OCI-LY3 (cell line): ENCODE data around the gene ALKAL2.

Experiments
- H2AFZ ChIP-seq: fragments of 200-600, 300-600 bp; shearing (Covaris generic); 2 replicates; pipeline ENCODE4 v1.6.0; 2014; ENCODE audit warnings: antibody characterized with exemption, low read depth, low read length
- H3K27ac ChIP-seq: fragments of 200-600, 300-600 bp; sonication (generic); 2 replicates; pipeline ENCODE4 v1.5.1; 2014; ENCODE audit warnings: mild to moderate bottlenecking, low read length, moderate library complexity, mixed read lengths
- H3K27me3 ChIP-seq: fragments of 200-600, 300-600 bp; sonication (generic); 2 replicates; pipeline ENCODE4 v1.6.1; 2014; ENCODE audit warnings: low read depth, low read length, mixed read lengths
- H3K36me3 ChIP-seq: fragments of 200-600, 300-600 bp; sonication (generic); replicated peaks from 2 replicates; pipeline ENCODE3; 2014; ENCODE audit warnings: low read depth, low read length, mixed read lengths
- H3K4me1 ChIP-seq: fragments of 300-600, 200-600 bp; sonication (generic); 2 replicates; pipeline ENCODE4 v1.6.1; 2014; ENCODE audit warnings: low read length, mixed read lengths
- H3K4me2 ChIP-seq: fragments of 200-600, 300-600 bp; sonication (generic); 2 replicates; pipeline ENCODE4 v1.6.1; 2014; ENCODE audit warnings: low read length, mixed read lengths
- H3K4me3 ChIP-seq: fragments of 300-600, 200-600 bp; sonication (generic); 2 replicates; pipeline ENCODE4 v1.5.1; 2014; ENCODE audit warnings: antibody characterized with exemption, mild to moderate bottlenecking, low read length, moderate library complexity
- H3K79me2 ChIP-seq: fragments of 300-600, 200-600 bp; shearing (Covaris generic); 2 replicates; pipeline ENCODE4 v1.6.1; 2014; ENCODE audit warnings: mild to moderate bottlenecking, low read length, mixed read lengths
- H3K9ac ChIP-seq: fragments of 300-600, 200-600 bp; shearing (Covaris generic); 2 replicates; pipeline ENCODE4 v1.6.0; 2014; ENCODE audit warnings: mild to moderate bottlenecking, low read length, moderate library complexity
- H3K9me3 ChIP-seq: fragments of 200-600, 300-600 bp; shearing (Covaris generic); 2 replicates; pipeline ENCODE4 v1.6.1; 2014; ENCODE audit warnings: low read length, mixed read lengths; ENCODE audit not compliant: insufficient read depth
- H4K20me1 ChIP-seq: fragments of 200-600, 300-600 bp; sonication (generic); 2 replicates; pipeline ENCODE4 v1.6.1; 2016; ENCODE audit warnings: low read length, mixed read lengths; ENCODE audit not compliant: insufficient read depth
- EZH2phosphoT487 ChIP-seq: fragments of 200-600 bp; shearing (Covaris generic); IDR thresholded peaks from 2 replicates; pipeline ENCODE4 v1.6.1; 2018; ENCODE audit warnings: antibody characterized with exemption, mixed run types, low read depth
- TF ChIP-seq, protein P1 (sequence below): fragments of 200-600, 300-600 bp; sonication (generic); IDR thresholded peaks from 2 replicates; pipeline ENCODE4 v1.5.1; 2014; ENCODE audit warnings: antibody characterized with exemption, low read length, low read depth

The ALKAL2 gene

DNA sequence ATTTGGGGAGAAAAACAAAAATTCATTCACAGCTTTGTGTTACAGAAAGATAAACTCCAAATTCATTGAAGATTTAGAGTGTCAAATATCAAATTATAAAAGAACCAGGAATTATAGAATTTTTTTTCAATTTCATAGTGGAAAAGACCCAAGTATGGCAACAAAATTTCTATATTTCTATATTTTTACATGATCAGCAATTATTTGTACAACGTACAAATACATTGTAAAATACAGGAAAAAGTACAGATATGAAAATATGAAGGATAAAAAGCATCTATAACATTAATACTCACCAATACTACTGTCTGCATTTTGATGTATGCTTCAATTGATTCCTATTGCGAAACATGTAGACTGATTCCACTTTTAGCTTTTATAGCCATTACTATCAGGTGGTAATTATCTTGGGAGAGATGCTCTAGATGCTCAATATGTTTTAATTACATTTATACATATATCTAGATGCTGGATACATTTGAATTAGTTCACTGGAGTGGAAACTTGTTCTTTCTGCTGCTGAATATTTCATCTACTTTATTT lies 28.0 kb downstream of the ALKAL2 start:
- Histone ChIP-seq H2AFZ (no peak overlapping the region), H3K27ac (no peak overlapping the region), H3K36me3 (peaks cover 4% of the 10 kb centered on the region), H3K4me1 (peaks cover 3% of the 10 kb centered on the region; the same call in 1 of the 2 replicates), H3K4me3 (no peak overlapping the region), H3K4me2 (no peak overlapping the region), H3K9me3 (no peaks in the 10 kb centered on the region), H3K27me3 (no peaks in the 10 kb centered on the region), H4K20me1 (no peaks in the 10 kb centered on the region), H3K79me2 (peaks cover 7% of the 10 kb centered on the region), H3K9ac (no peak overlapping the region)
- no peak for TF ChIP-seq EZH2phosphoT487
- TF ChIP-seq, protein P1, sequence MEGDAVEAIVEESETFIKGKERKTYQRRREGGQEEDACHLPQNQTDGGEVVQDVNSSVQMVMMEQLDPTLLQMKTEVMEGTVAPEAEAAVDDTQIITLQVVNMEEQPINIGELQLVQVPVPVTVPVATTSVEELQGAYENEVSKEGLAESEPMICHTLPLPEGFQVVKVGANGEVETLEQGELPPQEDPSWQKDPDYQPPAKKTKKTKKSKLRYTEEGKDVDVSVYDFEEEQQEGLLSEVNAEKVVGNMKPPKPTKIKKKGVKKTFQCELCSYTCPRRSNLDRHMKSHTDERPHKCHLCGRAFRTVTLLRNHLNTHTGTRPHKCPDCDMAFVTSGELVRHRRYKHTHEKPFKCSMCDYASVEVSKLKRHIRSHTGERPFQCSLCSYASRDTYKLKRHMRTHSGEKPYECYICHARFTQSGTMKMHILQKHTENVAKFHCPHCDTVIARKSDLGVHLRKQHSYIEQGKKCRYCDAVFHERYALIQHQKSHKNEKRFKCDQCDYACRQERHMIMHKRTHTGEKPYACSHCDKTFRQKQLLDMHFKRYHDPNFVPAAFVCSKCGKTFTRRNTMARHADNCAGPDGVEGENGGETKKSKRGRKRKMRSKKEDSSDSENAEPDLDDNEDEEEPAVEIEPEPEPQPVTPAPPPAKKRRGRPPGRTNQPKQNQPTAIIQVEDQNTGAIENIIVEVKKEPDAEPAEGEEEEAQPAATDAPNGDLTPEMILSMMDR = no peak

DNA sequence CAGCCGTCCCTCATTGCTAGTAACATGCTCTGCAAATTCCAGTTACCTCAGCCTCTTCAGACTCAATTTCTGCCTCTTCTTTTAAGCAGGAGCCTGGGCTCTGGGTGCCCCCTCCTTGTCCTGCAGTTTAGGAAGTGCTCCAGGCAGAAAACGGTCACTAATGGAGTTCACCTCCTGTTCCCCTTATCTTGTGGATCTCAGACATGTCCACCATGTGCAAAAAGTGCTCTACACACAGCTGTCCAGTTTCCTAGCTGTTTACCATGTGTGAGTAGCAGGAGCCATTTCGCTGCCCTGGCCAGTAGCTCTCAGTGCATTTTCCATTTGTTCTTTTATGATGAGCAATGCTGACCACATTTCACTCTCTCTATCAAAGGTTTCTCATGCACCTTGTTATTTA lies 29.0 kb downstream of the ALKAL2 start:
- no peak for TF ChIP-seq EZH2phosphoT487
- TF ChIP-seq, protein P1 = no peak
- no peak overlapping the region for H3K4me3 ChIP-seq
- H3K36me3 ChIP-seq = peaks cover 4% of the 10 kb centered on the region
- no peaks in the 10 kb centered on the region for H3K9me3 ChIP-seq
- no peak overlapping the region for H3K27ac ChIP-seq
- H4K20me1 ChIP-seq = no peaks in the 10 kb centered on the region
- no peak overlapping the region for H3K4me2 ChIP-seq
- H3K4me1 ChIP-seq = peaks cover under 1% of the 10 kb centered on the region; the same call in 1 of the 2 replicates
- no peak overlapping the region for H3K9ac ChIP-seq
- H2AFZ ChIP-seq = no peak overlapping the region
- peaks cover 1% of the 10 kb centered on the region; the same call in 1 of the 2 replicates for H3K79me2 ChIP-seq
- no peaks in the 10 kb centered on the region for H3K27me3 ChIP-seq

DNA sequence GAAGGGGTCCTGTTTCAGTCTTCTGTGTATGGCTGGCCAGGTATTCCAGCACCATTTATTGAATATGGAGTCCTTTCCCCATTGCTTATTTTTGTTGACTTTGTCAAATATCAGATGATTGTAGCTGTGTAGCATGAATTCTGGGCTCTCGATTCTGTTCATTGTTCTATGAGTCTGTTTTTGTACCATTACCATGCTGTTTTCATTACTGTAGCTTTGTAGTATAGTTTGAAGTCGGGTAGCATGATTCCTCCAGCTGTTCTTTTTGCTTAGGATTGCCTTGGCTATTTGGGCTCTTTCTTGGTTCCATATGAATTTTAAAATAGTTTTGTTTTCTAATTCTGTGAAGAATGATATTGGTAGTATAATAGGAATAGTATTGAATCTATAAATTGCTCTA lies 30.0 kb downstream of the ALKAL2 start:
- no peak overlapping the region for H2AFZ ChIP-seq
- no peak for TF ChIP-seq EZH2phosphoT487
- TF ChIP-seq, protein P1 = no peak
- H3K27ac ChIP-seq = no peak overlapping the region
- no peak overlapping the region for H3K4me3 ChIP-seq
- H3K27me3 ChIP-seq = no peaks in the 10 kb centered on the region
- no peaks in the 10 kb centered on the region for H4K20me1 ChIP-seq
- H3K4me1 ChIP-seq = no peaks in the 10 kb centered on the region
- H3K9ac ChIP-seq = no peak overlapping the region
- H3K79me2 ChIP-seq = no peaks in the 10 kb centered on the region
- H3K9me3 ChIP-seq = no peaks in the 10 kb centered on the region
- no peaks in the 10 kb centered on the region for H3K36me3 ChIP-seq
- H3K4me2 ChIP-seq = no peak overlapping the region

DNA sequence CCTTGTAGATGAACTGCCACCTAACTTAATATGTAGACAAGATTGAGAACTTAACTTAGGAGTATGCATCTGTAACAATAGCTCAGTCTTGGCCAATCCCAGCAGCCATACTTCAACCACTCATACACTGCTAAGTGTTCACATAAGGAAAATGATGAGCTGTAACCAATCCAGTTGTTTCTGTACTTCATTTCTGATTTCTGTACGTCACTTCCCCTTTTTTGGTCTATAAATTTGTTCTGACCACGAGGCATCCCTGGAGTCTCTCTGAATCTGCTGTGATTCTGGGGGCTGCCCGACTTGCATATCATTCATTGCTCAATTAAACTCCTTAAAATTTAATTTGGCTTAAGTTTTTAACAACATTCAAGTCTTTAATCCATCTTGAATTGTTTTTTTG lies 30.5 kb downstream of the ALKAL2 start:
- H2AFZ ChIP-seq = no peak overlapping the region
- H3K9ac ChIP-seq = no peak overlapping the region
- TF ChIP-seq, protein P1 = no peak
- no peak for TF ChIP-seq EZH2phosphoT487
- no peaks in the 10 kb centered on the region for H3K27me3 ChIP-seq
- no peaks in the 10 kb centered on the region for H4K20me1 ChIP-seq
- H3K9me3 ChIP-seq = no peaks in the 10 kb centered on the region
- H3K79me2 ChIP-seq = no peaks in the 10 kb centered on the region
- H3K4me3 ChIP-seq = no peak overlapping the region
- no peak overlapping the region for H3K4me2 ChIP-seq
- no peaks in the 10 kb centered on the region for H3K4me1 ChIP-seq
- H3K27ac ChIP-seq = no peak overlapping the region
- no peaks in the 10 kb centered on the region for H3K36me3 ChIP-seq
